HEK293 (cell line): ENCODE results near the gene PDE4D.
A peak's percentile ranks its signal among the peaks of the same experiment; 100 is the strongest.

ENCODE experiments used
- AEBP2 ChIP-seq: fragments of 450-650 bp; formaldehyde crosslinking; IDR thresholded peaks from 2 replicates; pipeline ENCODE4 v1.5.1; 2016; ENCODE audit warnings: missing biosample characterization, missing genetic modification characterization, borderline replicate concordance
- FEZF1 ChIP-seq: fragments of 450-650 bp; formaldehyde crosslinking; IDR thresholded peaks from 2 replicates; pipeline ENCODE4 v1.5.1; 2016; ENCODE audit warnings: missing biosample characterization, missing genetic modification characterization
- KLF9 ChIP-seq: fragments of 450-650 bp; formaldehyde crosslinking; IDR thresholded peaks from 2 replicates; pipeline ENCODE4 v1.5.1; 2016; ENCODE audit warnings: missing biosample characterization, missing genetic modification characterization, low read depth
- MYNN ChIP-seq: fragments of 450-650 bp; formaldehyde crosslinking; IDR thresholded peaks from 2 replicates; pipeline ENCODE4 v1.5.1; 2016; ENCODE audit warnings: missing biosample characterization, missing genetic modification characterization, borderline replicate concordance
- PRDM1 ChIP-seq: fragments of 450-650 bp; formaldehyde crosslinking; IDR thresholded peaks from 2 replicates; pipeline ENCODE4; 2016; ENCODE audit warnings: missing biosample characterization, missing genetic modification characterization
- PRDM6 ChIP-seq: fragments of 450-650 bp; formaldehyde crosslinking; IDR thresholded peaks from 2 replicates; pipeline ENCODE4 v1.5.1; 2017; ENCODE audit warnings: missing biosample characterization, missing genetic modification characterization
- RBAK ChIP-seq: fragments of 450-650 bp; formaldehyde crosslinking; IDR thresholded peaks from 2 replicates; pipeline ENCODE4 v1.5.1; 2016; ENCODE audit warnings: missing biosample characterization, missing genetic modification characterization
- ZBTB44 ChIP-seq: fragments of 450-650 bp; IDR thresholded peaks from 2 replicates; pipeline ENCODE4 v1.5.1; 2018; ENCODE audit warnings: missing biosample characterization, mild to moderate bottlenecking, missing genetic modification characterization
- ZBTB48 ChIP-seq: fragments of 450-650 bp; formaldehyde crosslinking; IDR thresholded peaks from 2 replicates; pipeline ENCODE4 v1.5.1; 2016; ENCODE audit warnings: missing biosample characterization, missing genetic modification characterization
- ZFP3 ChIP-seq: fragments of 450-650 bp; formaldehyde crosslinking; IDR thresholded peaks from 2 replicates; pipeline ENCODE4 v1.5.1; 2016; ENCODE audit warnings: low read depth, missing biosample characterization, missing genetic modification characterization
- ZFP69B ChIP-seq: fragments of 450-650 bp; formaldehyde crosslinking; IDR thresholded peaks from 2 replicates; pipeline ENCODE4 v1.5.1; 2016; ENCODE audit warnings: missing biosample characterization, missing genetic modification characterization
- ZNF114 ChIP-seq: fragments of 450-650 bp; formaldehyde crosslinking; IDR thresholded peaks from 2 replicates; pipeline ENCODE4 v1.5.0; 2017; ENCODE audit warnings: missing biosample characterization, missing genetic modification characterization
- ZNF140 ChIP-seq: fragments of 450-650 bp; formaldehyde crosslinking; IDR thresholded peaks from 2 replicates; pipeline ENCODE4 v1.5.1; 2016; ENCODE audit warnings: missing biosample characterization, missing genetic modification characterization
- ZNF18 ChIP-seq: fragments of 450-650 bp; formaldehyde crosslinking; IDR thresholded peaks from 2 replicates; pipeline ENCODE4 v1.5.1; 2016; ENCODE audit warnings: missing biosample characterization, missing genetic modification characterization
- ZNF184 ChIP-seq: fragments of 450-650 bp; IDR thresholded peaks from 2 replicates; pipeline ENCODE4 v1.5.1; 2018; ENCODE audit warnings: missing biosample characterization, mild to moderate bottlenecking, missing genetic modification characterization
- ZNF23 ChIP-seq: fragments of 450-650 bp; formaldehyde crosslinking; IDR thresholded peaks from 2 replicates; pipeline ENCODE4 v1.5.1; 2016; ENCODE audit warnings: missing biosample characterization, missing genetic modification characterization, borderline replicate concordance
- ZNF239 ChIP-seq: fragments of 450-650 bp; formaldehyde crosslinking; IDR thresholded peaks from 2 replicates; pipeline ENCODE4 v1.5.1; 2016; ENCODE audit warnings: missing biosample characterization, missing genetic modification characterization
- ZNF26 ChIP-seq: fragments of 450-650 bp; formaldehyde crosslinking; IDR thresholded peaks from 2 replicates; pipeline ENCODE4 v1.5.1; 2016; ENCODE audit warnings: missing biosample characterization, missing genetic modification characterization
- ZNF292 ChIP-seq: fragments of 450-650 bp; formaldehyde crosslinking; IDR thresholded peaks from 2 replicates; pipeline ENCODE4 v1.5.1; 2016; ENCODE audit warnings: low read depth, missing biosample characterization, missing genetic modification characterization, borderline replicate concordance
- ZNF514 ChIP-seq: fragments of 450-650 bp; formaldehyde crosslinking; IDR thresholded peaks from 2 replicates; pipeline ENCODE4 v1.5.1; 2016; ENCODE audit warnings: missing biosample characterization, missing genetic modification characterization
- ZNF530 ChIP-seq: fragments of 450-650 bp; formaldehyde crosslinking; IDR thresholded peaks from 2 replicates; pipeline ENCODE4 v1.5.1; 2016; ENCODE audit warnings: low read depth, missing biosample characterization, missing genetic modification characterization
- ZNF610 ChIP-seq: fragments of 450-650 bp; formaldehyde crosslinking; IDR thresholded peaks from 2 replicates; pipeline ENCODE4 v1.5.1; 2016; ENCODE audit warnings: missing biosample characterization, missing genetic modification characterization, borderline replicate concordance
- ZNF664 ChIP-seq: fragments of 450-650 bp; formaldehyde crosslinking; IDR thresholded peaks from 2 replicates; pipeline ENCODE4 v1.5.1; 2016; ENCODE audit warnings: missing biosample characterization, missing genetic modification characterization
- ZNF670 ChIP-seq: fragments of 450-650 bp; formaldehyde crosslinking; IDR thresholded peaks from 2 replicates; pipeline ENCODE4 v1.5.1; 2016; ENCODE audit warnings: missing biosample characterization, missing genetic modification characterization, low read depth
- ZNF692 ChIP-seq: fragments of 450-650 bp; formaldehyde crosslinking; IDR thresholded peaks from 2 replicates; pipeline ENCODE4 v1.5.1; 2016; ENCODE audit warnings: missing biosample characterization, missing genetic modification characterization
- ZNF768 ChIP-seq: fragments of 450-650 bp; formaldehyde crosslinking; IDR thresholded peaks from 2 replicates; pipeline ENCODE4 v1.5.1; 2018; ENCODE audit warnings: missing biosample characterization, mild to moderate bottlenecking, missing genetic modification characterization

Gene PDE4D

GRCh38 chr5:59712836-59713497 lies 180.6 kb downstream of the PDE4D start (continued):
- TF ChIP-seq ZNF664 (tag by site-specific recombination): no peak
- no peak for TF ChIP-seq ZNF140 (tag by site-specific recombination)
- no peak for TF ChIP-seq ZNF23
- no peak for TF ChIP-seq ZFP3 (tag by site-specific recombination)
- peak; percentile 78; the same call in 1 of the 2 replicates for TF ChIP-seq RBAK (tag by site-specific recombination)
- TF ChIP-seq ZBTB44 (tag by site-specific recombination): 0 out of 2 replicates have a peak, but pooled peaks have one; percentile 31
- TF ChIP-seq ZNF514 (tag by site-specific recombination): no peak
- peak; percentile 86; the same call in 1 of the 2 replicates for TF ChIP-seq ZNF610 (tag by site-specific recombination)
- TF ChIP-seq ZBTB48 (tag by site-specific recombination): no peak
- TF ChIP-seq AEBP2: no peak
- no peak for TF ChIP-seq ZFP69B
- no peak for TF ChIP-seq ZNF114 (tag by site-specific recombination)
- no peak for TF ChIP-seq PRDM1
- TF ChIP-seq FEZF1: no peak
- no peak for TF ChIP-seq ZNF18 (tag by site-specific recombination)
- TF ChIP-seq ZNF670: no peak
- TF ChIP-seq ZNF239: no peak
- TF ChIP-seq KLF9 (tag by site-specific recombination): no peak
- TF ChIP-seq ZNF692 (tag by site-specific recombination): no peak
- peak; percentile 48; the same call in 1 of the 2 replicates for TF ChIP-seq ZNF26 (tag by site-specific recombination)
- no peak for TF ChIP-seq ZNF768 (tag by site-specific recombination)
- TF ChIP-seq ZNF530 (tag by site-specific recombination): no peak
- peak; percentile 76 for TF ChIP-seq ZNF184
- no peak for TF ChIP-seq PRDM6 (tag by site-specific recombination)
- TF ChIP-seq ZNF292 (tag by site-specific recombination): no peak
- TF ChIP-seq MYNN (tag by site-specific recombination): no peak
